ENCODE data around the gene PGS1. TPM values are rescaled to one million over a fixed set of nuclear protein-coding genes. Genes with fewer than 3 reads are reported as not detected.

The PGS1 gene
- total and polyA plus RNA-seq, 2 of the 8 experiments (the other 6 are each of a cell fraction or from before 2014, with no cell fraction given): 46.7 to 60.0 TPM

- TF ChIP-seq ATF3 (IDR thresholded peaks at IDR 0.05; ENCODE audit: insufficient read depth, low read depth, low read length): no peak
Observed at GRCh38 chr17:78414178-78415162, 36.0 kb downstream of the PGS1 start (continued).
